CD4-positive, alpha-beta T cell treated with Interferon alpha-2 for 1 hour (primary cell): ENCODE measurements around the gene C20orf204.

Experiments
- DNase-seq, 2 donors: peaks; one replicate each; pipeline ENCODE4 v3.0.0-alpha.2; 2020 to 2022

The C20orf204 gene

DNA sequence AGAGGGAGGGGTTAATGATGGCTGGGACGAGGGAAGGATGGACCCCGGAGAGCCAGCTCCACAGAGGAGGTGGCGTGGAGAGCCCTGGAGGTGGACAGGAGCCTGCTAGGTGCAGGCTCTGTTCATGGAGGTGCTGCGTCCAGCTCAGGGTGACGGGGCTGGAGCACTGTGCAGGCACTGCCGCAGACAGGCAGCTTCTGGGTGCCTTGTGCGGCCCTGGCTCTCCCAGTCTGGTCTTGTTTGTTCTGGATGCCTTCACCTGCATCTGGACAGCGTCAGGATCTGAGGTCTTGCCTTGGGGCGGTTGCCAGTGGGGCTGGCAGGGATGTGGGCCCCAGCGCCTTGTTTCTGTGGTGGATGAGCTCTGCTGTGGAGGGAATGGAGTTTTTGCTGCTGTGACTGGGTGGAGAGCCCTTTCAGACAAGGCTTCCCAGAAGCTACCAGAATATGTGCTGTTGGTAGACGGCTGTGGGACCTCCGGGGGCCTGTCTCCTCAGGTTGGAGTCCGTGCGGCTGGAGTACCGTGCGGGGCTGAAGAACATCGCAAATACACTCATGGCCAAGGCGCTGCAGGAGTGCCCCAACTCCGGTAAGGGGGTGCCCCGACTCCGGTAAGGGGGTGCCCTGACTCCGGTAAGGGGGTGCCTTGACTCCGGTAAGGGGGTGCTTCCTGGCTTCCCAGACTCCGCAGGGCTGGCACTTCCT lies 7.8 kb upstream of the C20orf204 start:
- no peak for DNase-seq

DNA sequence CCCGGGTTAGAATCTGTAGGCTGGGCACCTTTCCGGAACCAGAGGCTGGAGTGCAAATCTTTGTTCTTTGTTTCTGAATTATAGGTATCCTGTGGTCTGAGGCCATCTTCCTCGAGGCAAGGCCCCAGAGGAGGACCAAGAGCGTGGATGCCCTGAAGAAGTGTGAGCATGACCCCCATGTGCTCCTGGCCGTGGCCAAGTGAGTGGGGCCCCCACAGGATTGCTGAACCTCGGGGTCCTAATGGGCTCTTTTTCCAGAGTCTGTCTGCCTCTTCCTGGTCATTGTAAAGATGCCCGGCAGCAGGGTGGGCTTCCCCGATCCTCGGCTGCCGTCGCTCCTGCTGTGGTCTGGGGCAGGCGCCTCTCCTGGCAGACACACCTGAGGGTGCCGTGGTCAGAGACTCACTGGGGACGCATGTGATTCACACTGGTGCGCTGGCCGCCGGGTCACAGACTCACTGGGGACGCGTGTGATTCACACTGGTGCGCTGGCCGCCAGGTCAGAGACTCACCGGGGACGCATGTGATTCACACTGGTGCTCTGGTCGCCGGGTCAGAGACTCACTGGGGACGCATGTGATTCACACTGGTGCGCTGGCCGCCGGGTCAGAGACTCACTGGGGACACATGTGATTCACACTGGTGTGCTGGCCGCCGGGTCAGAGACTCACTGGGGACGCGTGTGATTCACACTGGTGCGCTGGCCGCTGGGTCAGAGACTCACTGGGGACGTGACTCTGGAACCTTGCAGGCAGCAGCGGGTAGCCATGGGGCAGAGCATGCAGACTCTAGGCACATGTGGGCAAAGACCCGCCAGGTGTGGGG lies 6.5 kb upstream of the C20orf204 start:
- no peak for DNase-seq

DNA sequence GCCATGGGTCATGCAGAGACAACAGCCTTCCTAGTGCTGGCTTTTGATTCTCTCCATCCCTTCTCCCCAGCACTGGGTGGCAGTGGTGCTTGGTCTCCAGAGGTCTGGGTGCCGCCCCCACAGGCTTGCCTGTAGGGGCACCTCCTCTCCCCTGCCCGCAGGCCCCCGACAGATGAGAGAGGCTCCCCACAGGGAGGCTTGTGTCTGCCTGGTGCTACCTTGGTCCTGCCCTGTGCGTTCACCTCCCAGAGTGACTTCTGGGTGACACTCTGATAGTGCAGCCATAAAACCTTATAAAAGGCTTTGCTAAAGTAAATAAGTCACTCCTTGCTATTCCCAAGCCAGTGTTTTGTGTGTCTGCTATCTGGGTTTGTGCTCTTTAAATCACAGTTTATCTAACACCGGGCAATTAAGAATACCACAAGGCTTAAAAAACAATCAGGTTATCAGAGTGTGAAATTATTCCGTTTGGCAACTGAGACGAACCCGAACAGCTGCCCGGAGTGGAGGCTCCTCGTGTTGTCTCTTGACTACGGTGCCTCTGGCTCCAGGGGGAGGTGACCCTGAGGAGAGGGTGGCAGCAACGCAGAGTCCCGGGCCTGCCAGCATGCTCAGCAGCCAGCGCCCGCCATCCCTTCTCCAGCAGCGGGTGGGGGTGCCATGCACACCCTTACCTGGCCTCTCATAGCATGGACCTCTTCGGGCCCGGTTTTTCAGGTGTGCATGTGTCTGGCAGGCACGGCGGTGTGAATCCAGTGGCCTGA lies 5.4 kb upstream of the C20orf204 start:
- no peak for DNase-seq

DNA sequence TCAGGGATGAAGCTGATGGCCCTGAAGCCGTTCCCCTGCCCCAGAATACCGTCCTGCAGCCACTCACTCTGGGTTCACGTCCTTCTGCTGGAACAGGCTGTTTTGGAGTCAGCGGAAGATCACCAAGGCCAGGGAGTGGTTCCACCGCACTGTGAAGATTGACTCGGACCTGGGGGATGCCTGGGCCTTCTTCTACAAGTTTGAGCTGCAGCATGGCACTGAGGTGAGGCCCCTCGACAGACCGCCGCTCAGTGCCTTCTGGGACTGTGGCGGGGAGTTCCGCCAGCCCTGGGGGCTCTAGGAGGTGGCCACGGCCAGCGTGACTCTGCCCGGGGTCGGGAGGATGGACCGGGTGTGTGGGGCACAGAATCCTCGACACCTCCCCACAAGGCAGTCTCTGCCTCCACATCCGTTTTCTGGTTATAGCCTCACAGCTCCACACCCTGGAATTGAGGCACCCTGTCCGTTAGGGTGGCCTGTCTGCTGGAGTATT lies 4.1 kb upstream of the C20orf204 start:
- no peak for DNase-seq

GRCh38 chr20:64032706-64033624 lies 3.0 kb upstream of the C20orf204 start:
- no peak for DNase-seq

DNA sequence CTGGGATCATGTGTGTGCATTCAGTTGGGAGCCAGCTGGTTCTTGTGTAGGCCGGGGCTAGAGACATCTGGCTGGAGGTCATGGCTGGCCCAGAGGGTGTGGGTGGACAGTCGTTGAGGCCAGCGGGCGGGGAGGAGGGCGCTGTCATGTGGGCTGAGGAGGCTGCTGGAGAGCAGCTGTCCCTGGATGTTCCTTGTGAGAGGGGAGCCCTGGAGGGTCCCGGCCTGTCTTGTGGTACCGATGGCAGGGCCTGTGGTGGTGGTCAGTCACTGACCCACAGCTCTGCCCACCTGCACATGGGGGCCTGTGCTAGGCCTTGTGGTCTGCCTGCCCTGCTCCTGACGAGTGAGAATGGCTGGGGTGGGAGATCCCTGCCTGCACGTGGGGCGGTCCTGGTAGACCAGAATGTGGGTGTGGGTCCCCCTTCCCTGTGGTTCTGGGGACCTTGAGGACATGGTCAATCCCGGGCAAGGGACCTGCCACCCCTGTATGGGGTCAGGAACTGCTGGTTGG lies 1.9 kb upstream of the C20orf204 start:
- no peak for DNase-seq

- peak in 1 of 2 donors; percentile 47 for DNase-seq
These were observed 683 bp upstream of the C20orf204 start for GRCh38 chr20:64035066-64035932.

- no peak for DNase-seq
These were observed 590 bp downstream of the C20orf204 start for GRCh38 chr20:64036346-64037198.

DNA sequence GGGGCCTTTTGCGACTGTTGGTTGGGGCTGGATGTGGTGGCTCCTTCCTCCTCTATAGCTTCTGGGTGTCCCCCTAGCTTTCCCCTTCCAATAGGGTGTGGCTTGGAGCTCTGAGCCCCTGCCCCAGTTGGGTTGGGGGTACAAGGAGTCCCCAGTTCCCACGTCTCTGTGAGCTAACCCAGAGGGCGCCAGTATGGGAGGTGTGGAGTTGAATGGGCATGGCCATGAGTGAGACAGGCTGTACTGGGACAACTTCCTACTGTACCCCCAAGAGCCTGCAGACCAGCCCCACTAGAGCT lies 1.2 kb downstream of the C20orf204 start:
- no peak for DNase-seq

DNA sequence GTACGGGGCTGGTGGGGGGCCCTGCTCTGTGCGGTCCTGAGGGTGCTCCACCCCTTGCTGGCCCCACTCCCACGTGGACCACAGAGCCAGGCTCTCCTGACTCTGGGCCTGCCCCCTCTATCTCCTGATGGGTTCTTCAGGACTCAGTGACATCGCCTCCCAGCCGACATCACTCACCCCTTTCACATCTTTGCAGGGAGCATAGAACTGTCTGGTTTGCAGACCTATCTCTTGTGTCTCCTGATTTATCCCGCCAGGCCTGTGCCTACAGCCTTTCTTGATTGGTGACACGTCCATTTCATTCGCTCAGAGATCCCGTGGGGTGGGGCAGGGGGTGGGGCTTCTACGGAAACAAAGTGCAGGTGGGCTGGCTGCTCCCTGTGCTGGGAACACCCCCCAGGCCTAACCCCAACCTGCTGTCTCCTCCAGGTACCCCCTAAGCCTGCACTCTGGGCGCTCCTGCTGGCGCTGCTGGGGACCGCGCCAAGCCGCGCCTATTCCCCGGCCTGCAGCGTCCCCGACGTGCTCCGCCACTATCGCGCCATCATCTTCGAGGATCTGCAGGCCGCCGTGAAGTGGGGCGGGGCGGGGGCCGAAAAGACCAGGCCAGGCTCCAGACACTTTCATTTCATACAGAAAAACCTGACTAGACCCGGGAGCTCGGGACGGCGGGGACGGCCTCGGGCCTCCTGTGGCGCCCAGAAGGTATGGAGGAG lies 1.7 kb downstream of the C20orf204 start:
- DNase-seq, result no peak

- DNase-seq, result no peak
These were observed 2.2 kb downstream of the C20orf204 start for GRCh38 chr20:64038224-64038564.

DNA sequence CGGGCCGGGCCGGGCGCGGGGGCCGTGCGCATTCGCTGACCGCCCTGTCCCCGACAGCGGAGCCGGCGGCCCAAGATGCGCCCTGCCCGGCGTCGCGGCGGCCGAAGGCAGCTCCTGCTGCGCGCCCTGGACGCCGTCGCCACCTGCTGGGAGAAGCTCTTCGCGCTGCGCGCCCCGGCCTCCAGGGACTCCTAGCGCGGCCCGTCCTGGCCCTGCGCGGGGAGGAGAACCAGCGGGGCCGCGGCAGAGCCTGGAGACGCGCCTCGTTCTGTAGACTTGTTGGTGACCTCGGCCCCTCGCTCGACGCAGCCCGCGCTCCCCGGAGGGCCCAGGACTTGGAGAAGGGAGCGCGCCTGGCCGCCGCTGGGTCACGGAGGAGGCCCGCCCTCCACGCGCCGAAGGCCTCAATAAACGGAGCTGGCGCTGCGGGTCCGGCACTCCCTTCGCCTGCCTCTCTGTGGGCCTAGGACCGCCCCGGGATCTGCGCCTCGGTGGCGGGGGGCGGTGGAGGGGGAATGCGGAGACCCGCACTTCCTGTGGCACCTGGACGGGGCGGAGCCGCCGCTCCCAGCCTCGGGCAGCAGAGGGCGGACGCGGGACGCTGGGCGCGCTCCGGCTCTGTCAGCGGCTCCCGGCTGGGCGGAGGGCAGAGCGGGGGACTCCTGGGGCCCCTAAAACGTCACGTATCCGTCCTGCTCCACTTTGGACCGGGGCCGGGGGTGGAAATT lies 2.7 kb downstream of the C20orf204 start:
- peak; percentile 68 to 81 for DNase-seq

DNA sequence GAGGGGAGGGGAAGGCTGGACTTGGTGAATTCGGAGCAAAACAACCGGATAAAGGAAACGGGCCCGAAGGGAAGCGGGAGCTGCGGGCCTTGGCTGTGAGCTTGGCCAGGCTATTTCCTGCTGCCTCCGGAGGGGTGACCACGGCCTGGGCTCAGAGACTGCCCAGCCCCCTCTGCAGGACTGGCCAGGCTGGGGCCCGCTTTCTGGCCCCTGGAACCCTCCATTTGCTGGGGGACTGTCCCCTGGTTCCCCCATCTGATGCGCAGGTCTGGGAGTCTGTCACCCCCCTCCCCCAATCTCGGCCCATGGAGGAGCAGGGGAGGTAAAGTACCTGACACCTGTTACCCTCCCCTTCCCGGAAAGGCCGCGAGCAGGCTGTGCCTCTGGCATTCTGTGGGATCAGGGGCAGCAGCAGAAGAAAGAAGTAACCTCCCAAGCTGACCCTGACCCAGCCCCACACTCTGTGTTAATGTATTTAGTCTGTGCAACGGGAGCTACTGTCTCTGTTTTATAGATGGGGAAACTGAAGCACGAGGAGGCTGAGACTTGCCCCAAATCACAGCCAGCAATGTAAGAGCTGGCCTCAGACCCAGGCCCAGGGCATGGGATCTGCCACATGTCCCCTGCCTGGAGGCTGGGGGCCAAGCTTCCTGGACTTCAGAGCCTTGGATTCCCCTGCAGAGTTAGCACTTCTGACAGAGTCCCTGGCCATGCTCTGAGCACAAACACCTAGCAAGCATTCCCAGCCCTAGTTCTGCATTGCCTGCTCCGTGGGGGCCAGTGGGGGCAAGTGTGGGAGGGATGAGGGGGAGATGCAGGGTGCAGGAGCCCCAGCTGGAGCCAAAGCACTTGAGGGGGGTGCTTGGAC lies 3.5 kb downstream of the C20orf204 start:
- no peak for DNase-seq

- DNase-seq, result no peak
These were observed 4.5 kb downstream of the C20orf204 start for GRCh38 chr20:64040231-64041039.

GRCh38 chr20:64041040-64041780 lies 5.2 kb downstream of the C20orf204 start:
- no peak for DNase-seq

DNA sequence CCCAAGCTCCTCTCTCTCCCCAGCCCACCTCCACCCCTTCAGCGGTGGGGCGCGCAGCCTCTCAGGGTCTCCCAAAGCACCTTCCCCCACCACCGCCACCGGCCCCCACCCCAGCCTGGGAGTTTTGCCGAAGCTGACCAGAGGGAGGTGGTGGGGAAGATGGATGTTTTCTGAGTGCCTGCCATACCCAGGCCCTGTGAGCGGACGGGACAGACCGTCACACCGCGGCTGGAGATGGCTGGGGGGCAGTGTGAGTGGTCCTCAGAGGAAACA lies 5.7 kb downstream of the C20orf204 start:
- no peak for DNase-seq
